Measurements from ENCODE around the gene FBRS. TPM values are rescaled to one million over a fixed set of nuclear protein-coding genes. Genes with fewer than 3 reads are reported as not detected.
"Not testable (repeated sequence)": the region's sequence is repeated elsewhere in the genome, so short reads cannot be mapped to it uniquely, and the experiment has no call there.

Gene FBRS
- total RNA-seq, 4 donors from 2014 or later = 51.2 to 167 (median 72.2) TPM

DNA sequence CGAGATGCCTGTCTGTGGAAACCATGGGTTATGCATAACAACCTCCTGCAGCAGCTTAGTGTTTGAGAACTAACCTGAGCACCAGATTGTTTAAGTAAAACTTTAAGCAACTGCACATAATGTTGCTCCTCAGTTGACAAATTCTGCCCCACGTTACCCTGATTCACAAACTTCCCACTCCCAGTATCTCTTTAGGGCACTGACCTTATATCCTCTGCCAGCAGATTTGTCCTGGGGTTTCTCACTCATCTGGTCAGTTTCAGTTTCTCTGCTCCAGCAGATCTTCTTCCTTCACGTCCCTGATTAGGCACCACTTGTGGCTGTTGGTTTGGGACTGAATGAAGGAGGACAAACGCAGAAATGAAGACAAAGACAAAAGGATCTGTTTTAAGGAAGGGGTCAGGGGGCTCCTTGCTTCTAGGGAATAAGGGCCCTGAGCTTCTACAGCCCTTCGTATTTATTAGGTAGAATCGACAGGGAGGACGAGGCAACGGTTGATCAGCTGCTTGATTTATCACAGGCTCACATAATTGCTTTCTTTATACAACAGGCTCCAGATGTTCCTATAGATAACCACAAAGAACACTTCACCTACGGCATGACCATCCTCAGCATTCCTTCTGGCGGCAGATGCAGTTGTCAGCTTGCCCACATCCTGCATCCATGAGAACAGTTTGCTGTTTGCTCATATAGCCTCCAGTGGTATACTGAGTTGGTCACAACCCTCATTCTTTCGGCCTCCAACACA lies 34.5 kb upstream of the FBRS start:
- Histone ChIP-seq H3K4me3 (no peak overlapping the region), H3K27me3 (no peaks in the 10 kb centered on the region), H3K27ac (no peak overlapping the region), H3K36me3 (no peaks in the 10 kb centered on the region), H3K4me1 (peaks cover 0 to 3% (median 0%) of the 10 kb centered on the region in 4 donors), H3K9me3 (no peaks in the 10 kb centered on the region)
- DNase-seq = no peak
- TF ChIP-seq POLR2A (IDR thresholded peaks at IDR 0.05) = no peak
- TF ChIP-seq, protein P1, sequence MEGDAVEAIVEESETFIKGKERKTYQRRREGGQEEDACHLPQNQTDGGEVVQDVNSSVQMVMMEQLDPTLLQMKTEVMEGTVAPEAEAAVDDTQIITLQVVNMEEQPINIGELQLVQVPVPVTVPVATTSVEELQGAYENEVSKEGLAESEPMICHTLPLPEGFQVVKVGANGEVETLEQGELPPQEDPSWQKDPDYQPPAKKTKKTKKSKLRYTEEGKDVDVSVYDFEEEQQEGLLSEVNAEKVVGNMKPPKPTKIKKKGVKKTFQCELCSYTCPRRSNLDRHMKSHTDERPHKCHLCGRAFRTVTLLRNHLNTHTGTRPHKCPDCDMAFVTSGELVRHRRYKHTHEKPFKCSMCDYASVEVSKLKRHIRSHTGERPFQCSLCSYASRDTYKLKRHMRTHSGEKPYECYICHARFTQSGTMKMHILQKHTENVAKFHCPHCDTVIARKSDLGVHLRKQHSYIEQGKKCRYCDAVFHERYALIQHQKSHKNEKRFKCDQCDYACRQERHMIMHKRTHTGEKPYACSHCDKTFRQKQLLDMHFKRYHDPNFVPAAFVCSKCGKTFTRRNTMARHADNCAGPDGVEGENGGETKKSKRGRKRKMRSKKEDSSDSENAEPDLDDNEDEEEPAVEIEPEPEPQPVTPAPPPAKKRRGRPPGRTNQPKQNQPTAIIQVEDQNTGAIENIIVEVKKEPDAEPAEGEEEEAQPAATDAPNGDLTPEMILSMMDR (IDR thresholded peaks at IDR 0.05) = no peak

DNA sequence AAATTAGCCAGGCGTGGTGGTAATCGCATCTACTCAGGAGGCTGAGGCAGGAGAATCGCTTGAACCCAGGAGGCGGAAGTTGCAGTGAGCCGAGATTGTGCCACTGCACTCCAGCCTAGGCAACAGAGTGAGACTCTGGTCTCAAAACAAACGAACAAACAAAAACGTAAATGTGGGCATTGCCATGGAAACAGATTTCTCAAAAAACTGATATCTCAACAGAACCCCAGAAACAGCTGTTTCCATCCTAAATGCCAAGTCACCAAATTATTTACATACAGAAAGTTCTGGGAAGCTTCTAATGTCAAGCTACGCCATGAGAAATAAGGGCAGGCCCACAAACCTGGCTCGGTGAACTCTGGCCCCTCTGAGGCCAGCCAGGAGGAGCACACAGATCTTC lies 32.0 kb upstream of the FBRS start:
- Histone ChIP-seq H3K4me1 (peaks cover 0 to 3% (median 0%) of the 10 kb centered on the region in 4 donors), H3K27ac (no peak overlapping the region), H3K4me3 (no peak overlapping the region), H3K27me3 (no peaks in the 10 kb centered on the region), H3K9me3 (no peaks in the 10 kb centered on the region), H3K36me3 (no peaks in the 10 kb centered on the region)
- DNase-seq = no peak
- no peak for TF ChIP-seq POLR2A (IDR thresholded peaks at IDR 0.05)
- TF ChIP-seq, protein P1 (IDR thresholded peaks at IDR 0.05) = no peak

DNA sequence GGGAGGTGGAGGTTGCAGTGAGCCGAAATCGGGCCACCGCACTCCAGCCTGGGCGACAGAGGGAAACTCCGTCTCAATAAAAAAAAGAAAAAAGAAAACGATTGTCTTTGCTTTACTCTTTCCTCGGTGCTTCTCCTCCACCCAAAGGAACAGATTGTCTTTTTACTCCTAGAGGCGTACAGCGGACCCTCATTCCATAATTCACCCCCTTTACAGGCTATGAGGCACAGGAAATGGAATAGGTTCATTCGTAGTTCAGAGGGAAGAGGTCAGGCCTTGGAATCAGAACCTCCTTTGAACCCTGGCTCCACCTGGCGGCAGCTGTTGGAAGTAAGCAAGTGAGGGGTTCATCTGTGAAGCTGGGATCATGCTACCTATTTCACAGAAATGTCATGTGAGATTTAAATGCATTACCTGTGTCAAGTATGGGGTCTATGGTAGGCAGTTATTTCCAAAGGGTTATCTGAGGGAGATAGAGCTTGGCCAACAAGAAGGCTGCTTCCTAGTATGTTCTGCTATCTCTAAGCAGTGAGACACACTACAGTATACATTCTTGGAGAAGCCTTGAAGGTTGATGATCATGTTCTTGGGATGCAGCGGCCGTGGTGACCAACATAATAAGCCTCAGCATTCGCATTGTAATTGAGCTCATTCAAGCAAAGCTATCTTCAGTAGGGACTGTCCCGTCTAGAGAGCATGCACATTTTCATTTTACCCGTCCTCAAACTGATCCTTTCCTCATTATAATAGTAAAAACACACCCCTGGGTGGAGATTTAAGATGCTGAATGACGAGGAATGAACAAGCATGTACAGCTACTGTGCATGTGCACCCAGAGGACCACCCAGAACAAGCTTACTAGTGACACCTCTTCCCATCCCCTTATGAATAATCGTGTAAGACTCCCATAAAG lies 29.3 kb upstream of the FBRS start:
- TF ChIP-seq, protein P1 (IDR thresholded peaks at IDR 0.05) = peak; percentile 87 to 97 (median 92)
- no peak for TF ChIP-seq POLR2A (IDR thresholded peaks at IDR 0.05)
- H3K4me3 ChIP-seq = peak overlapping the region in 1 of 4 donors; percentile 38
- peaks cover 0 to 3% (median 0%) of the 10 kb centered on the region in 4 donors for H3K4me1 ChIP-seq
- DNase-seq = peak; percentile 92 to 96 (median 93)
- no peaks in the 10 kb centered on the region for H3K9me3 ChIP-seq
- H3K27ac ChIP-seq = peak overlapping the region in 2 of 4 donors; percentile 42 to 43
- H3K36me3 ChIP-seq = no peaks in the 10 kb centered on the region
- no peaks in the 10 kb centered on the region for H3K27me3 ChIP-seq

DNA sequence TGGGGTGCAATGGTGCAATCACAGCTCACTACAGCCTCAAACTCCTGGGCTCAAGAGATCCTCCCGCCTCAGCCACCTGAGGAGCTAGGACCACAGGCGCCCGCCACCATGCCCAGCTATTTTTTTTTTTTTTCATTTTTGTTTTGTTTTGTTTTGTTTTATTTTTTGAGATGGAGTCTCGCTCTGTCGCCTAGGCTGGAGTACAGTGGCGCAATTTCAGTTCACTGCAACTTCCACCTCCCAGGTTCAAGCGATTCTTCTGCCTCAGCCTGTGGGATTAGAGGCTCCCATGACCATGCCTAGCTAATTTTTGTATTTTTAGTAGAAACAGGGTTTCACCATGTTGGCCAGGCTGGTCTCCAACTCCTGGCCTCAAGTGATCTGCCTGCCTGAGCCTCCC lies 25.8 kb upstream of the FBRS start:
- H3K27ac ChIP-seq = not testable (repeated sequence)

DNA sequence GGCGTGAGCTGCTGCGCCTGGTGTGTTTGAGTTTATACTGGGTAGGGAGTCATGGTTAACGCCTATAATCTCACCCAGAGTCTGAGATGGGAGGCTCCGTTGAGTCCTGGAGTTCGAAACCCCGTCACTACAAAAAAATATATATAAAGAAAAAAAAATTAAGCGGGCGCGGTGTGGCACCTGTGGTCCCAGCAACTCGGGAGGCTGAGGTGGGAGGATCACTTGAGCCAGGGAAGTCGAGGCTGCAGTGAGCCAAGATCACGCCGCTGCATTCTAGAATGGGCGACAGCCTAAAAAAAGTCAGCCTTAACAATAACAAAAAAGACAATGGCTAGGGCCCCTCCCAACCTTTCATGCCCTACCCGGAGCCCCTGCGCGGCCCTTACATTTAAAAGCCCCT lies 24.7 kb upstream of the FBRS start:
- DNase-seq = no peak
- Histone ChIP-seq H3K27me3 (no peaks in the 10 kb centered on the region), H3K27ac (peak overlapping the region; percentile 63 to 86 (median 82)), H3K36me3 (no peaks in the 10 kb centered on the region), H3K9me3 (no peaks in the 10 kb centered on the region), H3K4me3 (peak overlapping the region; percentile 54 to 66 (median 62)), H3K4me1 (peaks cover 0 to 9% (median 4%) of the 10 kb centered on the region in 4 donors)
- no peak for TF ChIP-seq POLR2A (IDR thresholded peaks at IDR 0.05)
- TF ChIP-seq, protein P1 (IDR thresholded peaks at IDR 0.05) = no peak

More for the DNA sequence above, 25.8 kb upstream of the FBRS start:
- H3K4me3 ChIP-seq, H3K36me3 ChIP-seq, H3K27me3 ChIP-seq, DNase-seq, H3K9me3 ChIP-seq, H3K4me1 ChIP-seq: not testable (repeated sequence)

DNA sequence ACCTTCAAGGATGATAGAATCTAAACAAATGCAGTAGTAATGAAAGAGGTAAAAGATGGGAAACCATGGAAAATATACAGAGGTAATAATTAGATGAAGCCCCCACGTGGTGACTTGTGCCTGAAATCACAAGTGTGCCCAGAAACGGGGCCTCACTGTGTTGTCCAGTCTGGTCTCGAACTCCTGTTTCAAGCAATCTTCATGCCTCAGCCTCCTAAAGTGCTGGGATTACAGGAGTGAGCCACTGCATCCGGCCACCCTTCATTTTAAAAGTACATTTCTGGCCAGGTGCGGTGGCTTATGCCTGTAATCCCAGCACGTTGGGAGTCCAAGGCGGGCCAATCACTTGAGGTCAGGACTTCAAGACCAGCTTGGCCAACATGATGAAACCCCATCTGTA lies 21.6 kb upstream of the FBRS start:
- Histone ChIP-seq H3K4me3 (no peak overlapping the region), H3K4me1 (peaks cover 0 to 9% (median 3%) of the 10 kb centered on the region in 4 donors), H3K27me3 (no peaks in the 10 kb centered on the region), H3K27ac (no peak overlapping the region), H3K36me3 (no peaks in the 10 kb centered on the region), H3K9me3 (no peaks in the 10 kb centered on the region)
- TF ChIP-seq, protein P1 (IDR thresholded peaks at IDR 0.05) = no peak
- TF ChIP-seq POLR2A (IDR thresholded peaks at IDR 0.05) = no peak
- DNase-seq = no peak

DNA sequence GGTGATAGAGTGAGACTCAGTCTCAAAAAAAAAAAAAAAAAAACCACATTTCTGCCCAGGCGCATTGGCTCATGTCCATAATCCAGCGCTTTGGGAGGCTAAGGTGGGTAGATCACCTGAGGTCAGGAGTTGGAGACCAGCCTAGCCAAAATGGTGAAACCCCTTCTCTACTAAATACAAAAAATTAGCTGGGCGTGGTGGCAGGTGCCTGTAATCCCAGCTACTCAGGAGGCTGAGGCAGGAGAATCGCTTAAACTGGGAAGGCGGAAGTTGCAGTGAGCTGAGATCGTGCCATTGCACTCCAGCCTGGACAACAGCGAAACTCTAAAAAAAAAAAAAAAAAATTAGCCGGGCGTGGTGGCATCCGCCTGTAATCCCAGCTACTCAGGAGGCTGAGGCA lies 21.1 kb upstream of the FBRS start:
- not testable (repeated sequence) for H3K4me1 ChIP-seq, H3K36me3 ChIP-seq, H3K27me3 ChIP-seq, H3K27ac ChIP-seq, DNase-seq, H3K4me3 ChIP-seq, H3K9me3 ChIP-seq
